CD8-positive, alpha-beta memory T cell (primary cell): ENCODE measurements around the gene ITGB8. TPM values are rescaled to one million over a fixed set of nuclear protein-coding genes. Genes with fewer than 3 reads are reported as not detected.

Source experiments
- CTCF ChIA-PET: fragments of 350-600 bp; sonication (Branson Sonifier 250); formaldehyde crosslinking; loops from one replicate; lab custom pipeline; 2021; ENCODE audit warnings: antibody characterized with exemption; lab: Charles Lee
- POLR2A ChIA-PET: fragments of 350-600 bp; sonication (Branson Sonifier 250); formaldehyde crosslinking; loops from one replicate; lab custom pipeline; 2021; ENCODE audit warnings: antibody characterized with exemption; lab: Charles Lee
- DNase-seq, 5 donors: peaks; one replicate each; pipeline versions ENCODE4 v3.0.0 to v3.0.0-alpha.2; 2020 to 2022; ENCODE audit warnings: mixed read lengths in 1 of 5
- H3K27ac ChIP-seq: one replicate; pipeline ENCODE4 v1.7.0; 2013; ENCODE audit warnings: low read depth, mild to moderate bottlenecking, low read length, moderate library complexity
- H3K27me3 ChIP-seq: 2 replicates; pipeline ENCODE4 v1.7.0; 2013; ENCODE audit warnings: low read length, mild to moderate bottlenecking; ENCODE audit not compliant: insufficient read depth, poor library complexity, severe bottlenecking
- H3K36me3 ChIP-seq: 2 replicates; pipeline ENCODE4 v1.7.0; 2013; ENCODE audit warnings: mild to moderate bottlenecking, low read length, moderate library complexity; ENCODE audit not compliant: insufficient read depth
- H3K4me1 ChIP-seq: 2 replicates; pipeline ENCODE4 v1.7.0; 2013; ENCODE audit warnings: mild to moderate bottlenecking, low read length, moderate library complexity; ENCODE audit not compliant: insufficient read depth
- H3K4me3 ChIP-seq: 2 replicates; pipeline ENCODE4 v1.7.0; 2013; ENCODE audit warnings: mild to moderate bottlenecking, low read length
- H3K9me3 ChIP-seq: 2 replicates; pipeline ENCODE4 v1.7.0; 2013; ENCODE audit warnings: mild to moderate bottlenecking, low read length
- H3K27ac Mint-ChIP-seq, 8 donors: one replicate each; pipeline ENCODE4 v1.8.0; 2020 to 2021; ENCODE audit warnings: mixed read lengths in 8 of 8, mild to moderate bottlenecking in 6 of 8, inconsistent platforms in 3 of 8, moderate library complexity in 3 of 8
- H3K27me3 Mint-ChIP-seq, 2 donors: one replicate each; pipeline ENCODE4 v1.8.0; 2020 to 2021; ENCODE audit warnings: mixed read lengths in 2 of 2, mild to moderate bottlenecking in 1 of 2, moderate library complexity in 1 of 2
- H3K36me3 Mint-ChIP-seq, 3 donors: one replicate each; pipeline ENCODE4 v1.8.0; 2020 to 2021; ENCODE audit warnings: mixed read lengths in 3 of 3, inconsistent platforms in 1 of 3, mild to moderate bottlenecking in 1 of 3
- H3K4me1 Mint-ChIP-seq, 3 donors: one replicate each; pipeline ENCODE4 v1.8.0; 2020 to 2021; ENCODE audit warnings: mixed read lengths in 3 of 3, inconsistent platforms in 1 of 3, mild to moderate bottlenecking in 1 of 3
- H3K4me3 Mint-ChIP-seq, 7 donors: one replicate each; pipeline ENCODE4 v1.8.0; 2020 to 2021; ENCODE audit warnings: mixed read lengths in 7 of 7, mild to moderate bottlenecking in 6 of 7, moderate library complexity in 4 of 7, inconsistent platforms in 2 of 7
- H3K9me3 Mint-ChIP-seq, 5 donors: one replicate each; pipeline ENCODE4 v1.8.0; 2020 to 2022; ENCODE audit warnings: mixed read lengths in 5 of 5, mild to moderate bottlenecking in 3 of 5, moderate library complexity in 2 of 5, inconsistent platforms in 1 of 5
- polyA plus RNA-seq: library from polyadenylated mRNA; unstranded; fragments of 300-500 nt; fragmentation: Illumina TruSeq; gene quantifications from one replicate; pipeline ENCODE4 v1.2.3, GENCODE V29; 2021
- total RNA-seq, 2 experiments: library from RNA; stranded (reverse); gene quantifications; one replicate each; pipeline ENCODE4 v1.2.3, GENCODE V29; 2021

Gene ITGB8
- total and polyA plus RNA-seq, 3 experiments from 2014 or later = 0.11 to 0.27 TPM; not detected in 1

GRCh38 chr7:20330928-20331909 lies 519 bp downstream of the ITGB8 start:
- no peaks in the 10 kb centered on the region for H3K9me3 ChIP-seq
- ChIA-PET CTCF (interaction anchor here (1.2 kb wide), 1 partner anchor 618 kb away, joined by 3 read pairs; no protein-coding TSS in a partner anchor), POLR2A (no interaction called here)
- Mint-ChIP-seq H3K36me3 (peaks cover 0 to 3% (median 0%) of the 10 kb centered on the region in 3 donors), H3K4me1 (peaks cover 13 to 24% (median 21%) of the 10 kb centered on the region in 3 donors), H3K27me3 (peaks cover 22 to 43% of the 10 kb centered on the region in 2 donors), H3K4me3 (peak overlapping the region; percentile 66 to 94 (median 82)), H3K9me3 (peaks cover 0 to 3% (median 1%) of the 10 kb centered on the region in 5 donors), H3K27ac (peak overlapping the region in 1 of 8 donors; percentile 53)
- H3K27ac ChIP-seq = no peak overlapping the region
- DNase-seq = peak in 1 of 5 donors; percentile 11
- no peaks in the 10 kb centered on the region for H3K36me3 ChIP-seq
- H3K27me3 ChIP-seq = no peaks in the 10 kb centered on the region
- no peaks in the 10 kb centered on the region for H3K4me1 ChIP-seq
- H3K4me3 ChIP-seq = peak overlapping the region; percentile 8

GRCh38 chr7:20331910-20332813 lies 1.5 kb downstream of the ITGB8 start:
- DNase-seq = no peak
- Mint-ChIP-seq H3K4me3 (peak overlapping the region in 6 of 7 donors; percentile 68 to 80 (median 77)), H3K27ac (peak overlapping the region in 1 of 8 donors; percentile 24), H3K9me3 (peaks cover 0 to 3% (median 0%) of the 10 kb centered on the region in 5 donors), H3K27me3 (peaks cover 22 to 47% of the 10 kb centered on the region in 2 donors), H3K36me3 (peaks cover 0 to 3% (median 0%) of the 10 kb centered on the region in 3 donors), H3K4me1 (peaks cover 13 to 24% (median 21%) of the 10 kb centered on the region in 3 donors)
- ChIA-PET POLR2A (no interaction called here), CTCF (no interaction called here)
- Histone ChIP-seq H3K4me3 (no peak overlapping the region), H3K27me3 (no peaks in the 10 kb centered on the region), H3K4me1 (no peaks in the 10 kb centered on the region), H3K36me3 (no peaks in the 10 kb centered on the region), H3K9me3 (no peaks in the 10 kb centered on the region), H3K27ac (no peak overlapping the region)

GRCh38 chr7:20338285-20338684 lies 7.6 kb downstream of the ITGB8 start:
- Histone ChIP-seq H3K4me3 (no peak overlapping the region), H3K27me3 (no peaks in the 10 kb centered on the region), H3K36me3 (no peaks in the 10 kb centered on the region), H3K9me3 (no peaks in the 10 kb centered on the region), H3K4me1 (no peaks in the 10 kb centered on the region), H3K27ac (no peak overlapping the region)
- Mint-ChIP-seq H3K4me3 (no peak overlapping the region), H3K36me3 (peaks cover 0 to 3% (median 0%) of the 10 kb centered on the region in 3 donors), H3K9me3 (no peaks in the 10 kb centered on the region), H3K4me1 (no peaks in the 10 kb centered on the region), H3K27ac (no peak overlapping the region), H3K27me3 (peaks cover 0 to 15% of the 10 kb centered on the region in 2 donors)
- POLR2A ChIA-PET = no interaction called here
- CTCF ChIA-PET = no interaction called here
- no peak for DNase-seq

- ChIA-PET CTCF (no interaction called here), POLR2A (no interaction called here)
- H3K27me3 Mint-ChIP-seq = peaks cover 0 to 6% of the 10 kb centered on the region in 2 donors
These were observed 10.1 kb downstream of the ITGB8 start for GRCh38 chr7:20340839-20341238.

GRCh38 chr7:20343205-20343604 lies 12.5 kb downstream of the ITGB8 start:
- ChIA-PET CTCF (interaction anchor here (0.7 kb wide), 1 partner anchor 1899 kb away, joined by 3 read pairs; no protein-coding TSS in a partner anchor), POLR2A (no interaction called here)
- no peak overlapping the region for H3K27ac Mint-ChIP-seq
- no peaks in the 10 kb centered on the region for H3K4me1 ChIP-seq
- no peaks in the 10 kb centered on the region for H3K4me1 Mint-ChIP-seq
- H3K9me3 ChIP-seq = no peaks in the 10 kb centered on the region
- H3K4me3 Mint-ChIP-seq = no peak overlapping the region
- H3K27me3 Mint-ChIP-seq = no peaks in the 10 kb centered on the region
- H3K36me3 ChIP-seq = no peaks in the 10 kb centered on the region
- H3K36me3 Mint-ChIP-seq = no peaks in the 10 kb centered on the region
- no peaks in the 10 kb centered on the region for H3K27me3 ChIP-seq
- H3K9me3 Mint-ChIP-seq = peaks cover 0 to 6% (median 0%) of the 10 kb centered on the region in 5 donors
- H3K27ac ChIP-seq = no peak overlapping the region
- no peak overlapping the region for H3K4me3 ChIP-seq
- DNase-seq = no peak

More at GRCh38 chr7:20340839-20341238, 10.1 kb downstream of the ITGB8 start:
- Histone ChIP-seq H3K27ac (no peak overlapping the region), H3K27me3 (no peaks in the 10 kb centered on the region), H3K36me3 (no peaks in the 10 kb centered on the region), H3K4me1 (no peaks in the 10 kb centered on the region), H3K4me3 (no peak overlapping the region), H3K9me3 (no peaks in the 10 kb centered on the region)
- Mint-ChIP-seq H3K9me3 (no peaks in the 10 kb centered on the region), H3K4me3 (no peak overlapping the region), H3K4me1 (no peaks in the 10 kb centered on the region), H3K36me3 (no peaks in the 10 kb centered on the region), H3K27ac (no peak overlapping the region)
- DNase-seq = no peak

GRCh38 chr7:20343941-20344340 lies 13.2 kb downstream of the ITGB8 start:
- H3K27me3 ChIP-seq = no peaks in the 10 kb centered on the region
- H3K27ac Mint-ChIP-seq = no peak overlapping the region
- H3K4me3 ChIP-seq = no peak overlapping the region
- peaks cover 0 to 6% (median 0%) of the 10 kb centered on the region in 5 donors for H3K9me3 Mint-ChIP-seq
- H3K27ac ChIP-seq = no peak overlapping the region
- ChIA-PET POLR2A (no interaction called here), CTCF (no interaction called here)
- H3K4me1 Mint-ChIP-seq = no peaks in the 10 kb centered on the region
- H3K27me3 Mint-ChIP-seq = no peaks in the 10 kb centered on the region
- no peaks in the 10 kb centered on the region for H3K9me3 ChIP-seq
- DNase-seq = no peak
- H3K36me3 Mint-ChIP-seq = no peaks in the 10 kb centered on the region
- no peak overlapping the region for H3K4me3 Mint-ChIP-seq
- no peaks in the 10 kb centered on the region for H3K36me3 ChIP-seq
- H3K4me1 ChIP-seq = no peaks in the 10 kb centered on the region

GRCh38 chr7:20344396-20344795 lies 13.7 kb downstream of the ITGB8 start:
- H3K27ac ChIP-seq = no peak overlapping the region
- CTCF ChIA-PET = no interaction called here
- no peak overlapping the region for H3K27ac Mint-ChIP-seq
- no peak overlapping the region for H3K4me3 ChIP-seq
- no peaks in the 10 kb centered on the region for H3K36me3 ChIP-seq
- H3K4me3 Mint-ChIP-seq = no peak overlapping the region
- H3K9me3 Mint-ChIP-seq = peaks cover 0 to 6% (median 0%) of the 10 kb centered on the region in 5 donors
- H3K4me1 ChIP-seq = no peaks in the 10 kb centered on the region
- H3K4me1 Mint-ChIP-seq = no peaks in the 10 kb centered on the region
- DNase-seq = no peak
- H3K36me3 Mint-ChIP-seq = no peaks in the 10 kb centered on the region
- H3K27me3 Mint-ChIP-seq = no peaks in the 10 kb centered on the region
- no peaks in the 10 kb centered on the region for H3K9me3 ChIP-seq
- no peaks in the 10 kb centered on the region for H3K27me3 ChIP-seq
- POLR2A ChIA-PET = no interaction called here
